SK-N-SH treated with all-trans-retinoic acid at 6 μM for 48 hours (cell line): ENCODE data around the gene SDR9C7.
"Not testable (repeated sequence)": the region's sequence is repeated elsewhere in the genome, so short reads cannot be mapped to it uniquely, and the experiment has no call there.

Source experiments
- ATAC-seq: fragments of 200-7000 bp; cut with Tn5 transposase; 3 replicates; pipeline ENCODE4 v1.9.1; 2020; ENCODE audit warnings: mild to moderate bottlenecking, moderate library complexity
- ARNTL ChIP-seq: fragments of 450-650 bp; formaldehyde crosslinking; IDR thresholded peaks from 2 replicates; pipeline ENCODE4 v1.5.0; 2020; ENCODE audit warnings: low read depth, mild to moderate bottlenecking, moderate library complexity, borderline replicate concordance
- BACH2 ChIP-seq: fragments of 250-450 bp; sonication (Bioruptor Pico); IDR thresholded peaks from 2 replicates; pipeline ENCODE4 v1.9.0; 2021; ENCODE audit warnings: mild to moderate bottlenecking, borderline replicate concordance
- CSDC2 ChIP-seq: fragments of 250-450 bp; sonication (Bioruptor Pico); IDR thresholded peaks from 2 replicates; pipeline ENCODE4 v1.5.0; 2020; ENCODE audit warnings: mild to moderate bottlenecking, moderate library complexity
- ESRRG ChIP-seq: fragments of 250-450 bp; sonication (Bioruptor Pico); IDR thresholded peaks from 2 replicates; pipeline ENCODE4 v1.6.1; 2021; ENCODE audit warnings: mild to moderate bottlenecking
- ISL1 ChIP-seq: fragments of 250-450 bp; sonication (Bioruptor Pico); IDR thresholded peaks from 2 replicates; pipeline ENCODE4 v2.1.2; 2022; ENCODE audit warnings: mild to moderate bottlenecking, moderate library complexity
- PATZ1 ChIP-seq: fragments of 250-450 bp; sonication (Bioruptor Pico); IDR thresholded peaks from 2 replicates; pipeline ENCODE4 v1.8.0; 2020; ENCODE audit warnings: mild to moderate bottlenecking, moderate library complexity, borderline replicate concordance
- PPARA ChIP-seq: fragments of 250-450 bp; sonication (Bioruptor Pico); IDR thresholded peaks from 2 replicates; pipeline ENCODE4 v1.5.0; 2020; ENCODE audit warnings: mild to moderate bottlenecking, borderline replicate concordance
- RARB ChIP-seq: fragments of 250-450 bp; sonication (Bioruptor Pico); IDR thresholded peaks from 2 replicates; pipeline ENCODE4 v1.8.0; 2021; ENCODE audit warnings: mild to moderate bottlenecking, moderate library complexity
- SNAI2 ChIP-seq: fragments of 250-450 bp; sonication (Bioruptor Pico); IDR thresholded peaks from 2 replicates; pipeline ENCODE4 v1.5.0; 2020; ENCODE audit warnings: mild to moderate bottlenecking, moderate library complexity
- ZFP30 ChIP-seq: fragments of 450-650 bp; formaldehyde crosslinking; IDR thresholded peaks from 2 replicates; pipeline ENCODE4 v1.5.0; 2022; ENCODE audit warnings: mild to moderate bottlenecking, moderate library complexity
- ZNF565 ChIP-seq: fragments of 450-650 bp; formaldehyde crosslinking; conservative IDR thresholded peaks from 2 replicates; pipeline ENCODE4 v1.5.0; 2020; ENCODE audit warnings: low read depth, mild to moderate bottlenecking, moderate library complexity
- ZNF70 ChIP-seq: fragments of 450-650 bp; formaldehyde crosslinking; IDR thresholded peaks from 2 replicates; pipeline ENCODE4 v1.5.0; 2020; ENCODE audit warnings: mild to moderate bottlenecking, moderate library complexity
- ZNF8 ChIP-seq: fragments of 450-650 bp; formaldehyde crosslinking; IDR thresholded peaks from 2 replicates; pipeline ENCODE4 v1.5.0; 2020; ENCODE audit warnings: mild to moderate bottlenecking, moderate library complexity
- TF ChIP-seq, protein P1 (sequence below): fragments of 250-450 bp; sonication (Bioruptor Pico); IDR thresholded peaks from 2 replicates; pipeline ENCODE4 v1.5.0; 2020; ENCODE audit warnings: mild to moderate bottlenecking, moderate library complexity

Gene SDR9C7

DNA sequence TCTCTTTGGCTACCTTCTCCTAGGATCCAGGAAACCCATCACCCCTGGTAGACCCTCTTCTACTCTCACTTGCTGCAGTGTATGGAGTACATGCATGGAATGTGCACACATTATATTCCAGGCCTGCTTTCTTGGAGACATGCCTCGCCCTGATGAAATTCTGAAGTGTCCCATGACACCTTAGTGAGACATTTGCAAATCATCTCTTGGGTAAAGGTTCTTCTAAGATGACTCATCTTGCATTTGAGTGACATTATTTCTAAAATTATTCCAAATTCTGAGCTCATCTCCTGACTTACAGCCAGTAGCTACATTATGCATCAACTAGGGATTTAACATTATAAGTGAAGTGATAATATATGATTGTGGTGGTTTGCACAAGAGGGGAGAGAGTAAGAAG is 49.8 kb downstream of the SDR9C7 start:
- TF ChIP-seq ZNF70 (CRISPR knock-in tag) (no peak), PATZ1 (CRISPR knock-in tag) (no peak), CSDC2 (CRISPR knock-in tag) (no peak), ESRRG (no peak), ZNF565 (CRISPR knock-in tag) (no peak), ARNTL (no peak)
- TF ChIP-seq, protein P1, sequence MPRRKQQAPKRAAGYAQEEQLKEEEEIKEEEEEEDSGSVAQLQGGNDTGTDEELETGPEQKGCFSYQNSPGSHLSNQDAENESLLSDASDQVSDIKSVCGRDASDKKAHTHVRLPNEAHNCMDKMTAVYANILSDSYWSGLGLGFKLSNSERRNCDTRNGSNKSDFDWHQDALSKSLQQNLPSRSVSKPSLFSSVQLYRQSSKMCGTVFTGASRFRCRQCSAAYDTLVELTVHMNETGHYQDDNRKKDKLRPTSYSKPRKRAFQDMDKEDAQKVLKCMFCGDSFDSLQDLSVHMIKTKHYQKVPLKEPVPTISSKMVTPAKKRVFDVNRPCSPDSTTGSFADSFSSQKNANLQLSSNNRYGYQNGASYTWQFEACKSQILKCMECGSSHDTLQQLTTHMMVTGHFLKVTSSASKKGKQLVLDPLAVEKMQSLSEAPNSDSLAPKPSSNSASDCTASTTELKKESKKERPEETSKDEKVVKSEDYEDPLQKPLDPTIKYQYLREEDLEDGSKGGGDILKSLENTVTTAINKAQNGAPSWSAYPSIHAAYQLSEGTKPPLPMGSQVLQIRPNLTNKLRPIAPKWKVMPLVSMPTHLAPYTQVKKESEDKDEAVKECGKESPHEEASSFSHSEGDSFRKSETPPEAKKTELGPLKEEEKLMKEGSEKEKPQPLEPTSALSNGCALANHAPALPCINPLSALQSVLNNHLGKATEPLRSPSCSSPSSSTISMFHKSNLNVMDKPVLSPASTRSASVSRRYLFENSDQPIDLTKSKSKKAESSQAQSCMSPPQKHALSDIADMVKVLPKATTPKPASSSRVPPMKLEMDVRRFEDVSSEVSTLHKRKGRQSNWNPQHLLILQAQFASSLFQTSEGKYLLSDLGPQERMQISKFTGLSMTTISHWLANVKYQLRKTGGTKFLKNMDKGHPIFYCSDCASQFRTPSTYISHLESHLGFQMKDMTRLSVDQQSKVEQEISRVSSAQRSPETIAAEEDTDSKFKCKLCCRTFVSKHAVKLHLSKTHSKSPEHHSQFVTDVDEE = no peak
- no peak for ATAC-seq

DNA sequence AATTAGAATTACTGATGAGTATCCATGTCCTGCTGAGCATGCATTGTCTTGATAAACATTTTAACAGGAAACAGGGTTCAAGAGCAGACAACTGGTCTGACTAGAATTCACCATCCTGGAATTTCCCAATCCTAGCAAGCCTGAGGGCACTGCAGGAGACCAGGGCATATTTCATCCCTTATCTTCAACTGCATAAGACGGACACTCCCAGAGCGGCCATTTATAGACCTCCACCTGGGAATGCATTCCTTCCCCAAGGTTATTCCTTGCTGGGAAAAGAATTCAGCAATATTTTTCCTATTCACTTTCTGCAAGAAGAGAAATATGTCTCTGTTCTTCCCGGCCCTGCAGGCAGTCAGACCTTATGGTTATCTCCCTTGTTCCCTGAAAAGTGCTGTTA is 51.8 kb downstream of the SDR9C7 start:
- ATAC-seq = not testable (repeated sequence)

- TF ChIP-seq, protein P1 = no peak
- TF ChIP-seq SNAI2 (CRISPR knock-in tag) = no peak
- no peak for TF ChIP-seq BACH2 (CRISPR knock-in tag)
- no peak for TF ChIP-seq RARB (CRISPR knock-in tag)
- no peak for TF ChIP-seq PPARA (CRISPR knock-in tag)
- no peak for TF ChIP-seq ZNF8 (CRISPR knock-in tag)
- no peak for TF ChIP-seq ARNTL
- no peak for TF ChIP-seq ZNF70 (CRISPR knock-in tag)
- TF ChIP-seq, all 23 proteins: peak for 0
- no peak for ATAC-seq
Measured at GRCh38 chr12:56880125-56880992, 53.8 kb downstream of the SDR9C7 start.

DNA sequence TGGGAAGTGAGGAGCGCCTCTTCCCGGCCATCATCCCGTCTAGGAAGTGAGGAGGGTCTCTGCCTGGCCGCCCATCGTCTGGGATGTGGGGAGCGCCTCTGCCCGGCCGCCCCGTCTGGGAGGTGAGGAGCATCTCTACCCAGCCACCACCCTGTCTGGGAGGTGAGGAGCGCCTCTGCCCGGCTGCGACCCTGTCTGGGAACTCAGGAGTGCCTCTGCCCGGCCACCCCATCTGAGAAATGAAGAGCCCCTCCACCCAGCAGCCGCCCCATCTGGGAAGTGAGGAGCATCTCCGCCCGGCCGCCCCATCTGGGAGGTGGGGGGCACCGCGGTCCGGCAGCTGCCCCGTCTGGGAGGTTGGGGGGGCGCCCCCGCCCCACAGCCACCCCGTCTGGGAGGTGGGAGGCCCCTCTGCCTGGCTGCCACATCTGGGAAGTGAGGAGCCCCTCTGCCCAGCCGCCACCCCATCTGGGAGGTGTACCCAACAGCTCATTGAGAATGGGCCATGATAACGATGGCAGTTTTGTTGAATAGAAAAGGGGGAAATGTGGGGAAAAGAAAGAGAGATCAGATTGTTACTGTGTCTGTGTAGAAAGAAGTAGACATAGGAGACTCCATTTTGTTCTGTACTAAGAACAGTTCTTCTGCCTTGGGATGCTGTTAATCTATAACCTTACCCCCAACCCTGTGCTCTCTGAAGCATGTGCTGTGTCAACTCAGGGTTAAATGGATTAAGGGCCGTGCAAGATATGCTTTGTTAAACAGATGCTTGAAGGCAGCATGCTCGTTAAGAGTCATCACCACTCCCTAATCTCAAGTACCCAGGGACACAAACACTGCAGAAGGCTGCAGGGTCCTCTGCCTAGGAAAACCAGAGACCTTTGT is 54.7 kb downstream of the SDR9C7 start:
- ATAC-seq = not testable (repeated sequence)

DNA sequence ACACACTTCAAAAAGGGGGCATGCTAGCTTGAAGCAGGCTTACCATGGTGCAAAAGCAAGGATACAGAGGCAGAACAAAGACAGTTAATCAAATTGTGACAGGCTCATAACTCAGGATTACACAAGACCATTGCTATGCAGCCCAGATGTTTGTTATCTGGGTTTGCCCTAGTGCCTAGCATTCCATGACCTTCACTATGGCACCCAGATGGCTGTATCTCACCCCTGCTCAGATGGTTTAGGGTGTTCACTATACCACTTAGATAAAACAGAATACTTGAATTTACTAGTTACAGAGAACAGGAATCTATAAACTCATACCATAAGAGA is 56.2 kb downstream of the SDR9C7 start:
- TF ChIP-seq ARNTL (no peak), ESRRG (no peak), CSDC2 (CRISPR knock-in tag) (no peak), PATZ1 (CRISPR knock-in tag) (no peak), ISL1 (no peak), ZNF8 (CRISPR knock-in tag) (no peak), ZFP30 (CRISPR knock-in tag) (no peak)
- no peak for ATAC-seq
